Peyer's patch (tissue), 4 donors: ENCODE results near the gene RXRA. TPM values are rescaled to one million over a fixed set of nuclear protein-coding genes. Genes with fewer than 3 reads are reported as not detected.

ENCODE experiments used
- DNase-seq, 3 donors: peaks; one replicate each; pipeline ENCODE4 v3.0.0-alpha.2; 2017 to 2019
- H3K27ac ChIP-seq, 4 donors: fragments of 200-600 bp; sonication (generic); one replicate each; pipeline ENCODE4 v1.5.1; 2016 to 2019
- H3K27me3 ChIP-seq, 2 donors: fragments of 200-600 bp; sonication (generic); one replicate each; pipeline ENCODE4 v1.5.1; 2019
- H3K36me3 ChIP-seq, 3 donors: fragments of 200-600 bp; sonication (generic); one replicate each; pipeline ENCODE4 v1.5.1; 2016 to 2019
- H3K4me1 ChIP-seq, 4 donors: fragments of 200-600 bp; sonication (generic); one replicate each; pipeline ENCODE4 v1.5.1; 2016 to 2019
- H3K4me3 ChIP-seq, 4 donors: fragments of 200-600 bp; sonication (generic); 1 replicate in 3 of 4; 2 replicates in 1 of 4; pipeline ENCODE4 v1.5.1; 2016 to 2019; ENCODE audit warnings: mild to moderate bottlenecking in 1 of 4
- H3K9me3 ChIP-seq, 4 donors: fragments of 200-600 bp; sonication (generic); one replicate each; pipeline ENCODE4 v1.5.1; 2016 to 2019; ENCODE audit warnings: mild to moderate bottlenecking in 1 of 4
- POLR2A ChIP-seq, 2 donors: fragments of 450-650 bp; IDR thresholded peaks; one replicate each; pipeline ENCODE4 v1.5.1; 2017; ENCODE audit warnings: antibody characterized with exemption in 2 of 2, mild to moderate bottlenecking in 2 of 2, moderate library complexity in 2 of 2
- total RNA-seq, 4 donors: library from RNA; depleted of rRNA; stranded (reverse); fragments of >200 nt; gene quantifications; one replicate each; pipeline ENCODE4 v1.1.0, GENCODE V29; 2016
- TF ChIP-seq, protein P1 (sequence below), 6 experiments: fragments of 450-650 bp in 4 of 6; fragments of 200-600 bp in 2 of 6; sonication (generic) in 1 of 6; IDR thresholded peaks; one replicate each; pipeline ENCODE4 v1.5.1; 2017 to 2019; ENCODE audit warnings: antibody characterized with exemption in 6 of 6, mild to moderate bottlenecking in 3 of 6, moderate library complexity in 1 of 6

The RXRA gene
- total RNA-seq, 4 donors from 2014 or later, result 54.5 to 83.6 (median 65.4) TPM

- TF ChIP-seq, protein P1, sequence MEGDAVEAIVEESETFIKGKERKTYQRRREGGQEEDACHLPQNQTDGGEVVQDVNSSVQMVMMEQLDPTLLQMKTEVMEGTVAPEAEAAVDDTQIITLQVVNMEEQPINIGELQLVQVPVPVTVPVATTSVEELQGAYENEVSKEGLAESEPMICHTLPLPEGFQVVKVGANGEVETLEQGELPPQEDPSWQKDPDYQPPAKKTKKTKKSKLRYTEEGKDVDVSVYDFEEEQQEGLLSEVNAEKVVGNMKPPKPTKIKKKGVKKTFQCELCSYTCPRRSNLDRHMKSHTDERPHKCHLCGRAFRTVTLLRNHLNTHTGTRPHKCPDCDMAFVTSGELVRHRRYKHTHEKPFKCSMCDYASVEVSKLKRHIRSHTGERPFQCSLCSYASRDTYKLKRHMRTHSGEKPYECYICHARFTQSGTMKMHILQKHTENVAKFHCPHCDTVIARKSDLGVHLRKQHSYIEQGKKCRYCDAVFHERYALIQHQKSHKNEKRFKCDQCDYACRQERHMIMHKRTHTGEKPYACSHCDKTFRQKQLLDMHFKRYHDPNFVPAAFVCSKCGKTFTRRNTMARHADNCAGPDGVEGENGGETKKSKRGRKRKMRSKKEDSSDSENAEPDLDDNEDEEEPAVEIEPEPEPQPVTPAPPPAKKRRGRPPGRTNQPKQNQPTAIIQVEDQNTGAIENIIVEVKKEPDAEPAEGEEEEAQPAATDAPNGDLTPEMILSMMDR (IDR thresholded peaks at IDR 0.05), result peak in 1 of 6 experiments; percentile 6
- no peak for TF ChIP-seq POLR2A (IDR thresholded peaks at IDR 0.05)
- Histone ChIP-seq H3K4me1 (peaks cover 0 to 80% (median 13%) of the 10 kb centered on the region in 4 donors), H3K9me3 (no peaks in the 10 kb centered on the region), H3K27me3 (no peaks in the 10 kb centered on the region), H3K4me3 (peak overlapping the region in 2 of 4 donors; percentile 19 to 25), H3K36me3 (no peaks in the 10 kb centered on the region), H3K27ac (peak overlapping the region; percentile 60 to 87 (median 78))
- DNase-seq, result no peak
Observed at GRCh38 chr9:134365791-134366222, 39.6 kb downstream of the RXRA start.

GRCh38 chr9:134366223-134367031 is 40.2 kb downstream of the RXRA start:
- peak; percentile 40 to 92 (median 90) for DNase-seq
- no peaks in the 10 kb centered on the region for H3K27me3 ChIP-seq
- TF ChIP-seq, protein P1 (IDR thresholded peaks at IDR 0.05), result peak in 1 of 6 experiments; percentile 14
- TF ChIP-seq POLR2A (IDR thresholded peaks at IDR 0.05), result peak; percentile 48 to 66
- peaks cover 0 to 79% (median 13%) of the 10 kb centered on the region in 4 donors for H3K4me1 ChIP-seq
- peak overlapping the region in 2 of 4 donors; percentile 19 to 25 for H3K4me3 ChIP-seq
- H3K36me3 ChIP-seq, result no peaks in the 10 kb centered on the region
- no peaks in the 10 kb centered on the region for H3K9me3 ChIP-seq
- H3K27ac ChIP-seq, result peak overlapping the region; percentile 60 to 87 (median 78)

DNA sequence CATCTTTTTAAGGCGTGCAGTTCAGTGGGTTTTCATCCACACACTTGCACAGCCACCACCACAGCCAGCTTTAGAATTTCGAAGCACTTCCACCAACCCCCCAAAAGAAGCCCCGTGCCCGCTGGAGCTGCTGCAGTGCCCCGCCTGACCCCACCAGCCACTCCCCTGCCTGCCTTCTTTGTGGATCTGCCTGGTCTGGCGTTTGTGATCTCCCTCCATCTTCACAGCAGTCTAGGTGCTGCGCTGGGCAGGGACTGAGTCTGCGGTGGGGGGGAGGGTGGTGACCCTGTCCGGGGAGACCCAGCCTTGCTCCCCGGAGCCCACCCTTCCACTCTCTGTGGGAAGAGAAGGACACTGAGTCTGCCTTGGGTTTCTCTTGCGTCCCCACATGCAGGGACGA is 40.8 kb downstream of the RXRA start:
- H3K27ac ChIP-seq, result peak overlapping the region in 3 of 4 donors; percentile 71 to 87 (median 85)
- no peak overlapping the region for H3K4me3 ChIP-seq
- H3K27me3 ChIP-seq, result no peaks in the 10 kb centered on the region
- H3K9me3 ChIP-seq, result no peaks in the 10 kb centered on the region
- H3K4me1 ChIP-seq, result peaks cover 0 to 79% (median 13%) of the 10 kb centered on the region in 4 donors
- DNase-seq, result no peak
- no peak for TF ChIP-seq POLR2A (IDR thresholded peaks at IDR 0.05)
- TF ChIP-seq, protein P1 (IDR thresholded peaks at IDR 0.05), result no peak
- no peaks in the 10 kb centered on the region for H3K36me3 ChIP-seq

DNA sequence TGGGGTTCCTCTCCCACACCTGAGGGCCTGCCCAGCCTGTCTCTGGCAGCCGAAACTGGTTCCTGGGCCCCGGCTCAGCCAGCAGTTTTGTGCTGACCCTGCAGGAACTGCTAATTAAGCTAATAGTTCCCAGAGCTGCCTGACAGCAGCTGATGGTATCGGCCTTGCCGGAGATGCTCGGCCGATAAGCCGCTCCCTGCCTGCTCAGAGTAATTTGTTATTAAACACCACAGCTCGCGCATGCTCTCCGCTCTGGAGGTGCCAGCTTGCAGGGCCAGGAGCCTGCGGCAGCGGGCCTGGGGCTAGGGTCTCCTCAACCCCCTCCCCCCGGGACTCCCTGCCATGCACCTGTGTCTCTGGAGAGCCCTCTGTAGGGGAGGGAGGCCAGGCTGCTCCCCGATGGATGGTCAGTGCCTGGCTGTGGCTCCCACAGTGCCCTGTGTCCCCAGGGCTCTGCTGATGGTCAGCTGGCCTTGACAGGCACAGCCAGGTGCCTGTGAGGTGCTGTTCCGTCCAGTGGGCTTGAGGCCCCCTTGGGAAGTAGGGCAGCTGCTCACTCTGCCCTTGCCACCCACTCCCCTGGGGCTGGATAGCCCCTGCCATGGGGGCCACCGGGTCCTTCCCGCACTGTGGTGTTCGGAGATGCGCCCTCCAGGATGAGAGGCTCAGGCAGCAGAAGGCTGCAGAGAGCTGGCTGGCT is 41.7 kb downstream of the RXRA start:
- H3K4me1 ChIP-seq, result peaks cover 0 to 86% (median 13%) of the 10 kb centered on the region in 4 donors

GRCh38 chr9:134368571-134368970 is 42.3 kb downstream of the RXRA start:
- no peak for TF ChIP-seq POLR2A (IDR thresholded peaks at IDR 0.05)
- TF ChIP-seq, protein P1 (IDR thresholded peaks at IDR 0.05), result no peak
- Histone ChIP-seq H3K4me1 (peaks cover 0 to 91% (median 13%) of the 10 kb centered on the region in 4 donors), H3K27ac (no peak overlapping the region), H3K36me3 (no peaks in the 10 kb centered on the region), H3K4me3 (no peak overlapping the region), H3K9me3 (no peaks in the 10 kb centered on the region), H3K27me3 (no peaks in the 10 kb centered on the region)
- DNase-seq, result no peak

More for the DNA sequence above, 41.7 kb downstream of the RXRA start:
- no peaks in the 10 kb centered on the region for H3K27me3 ChIP-seq
- no peaks in the 10 kb centered on the region for H3K9me3 ChIP-seq
- H3K4me3 ChIP-seq, result no peak overlapping the region
- no peak for DNase-seq
- no peaks in the 10 kb centered on the region for H3K36me3 ChIP-seq
- no peak for TF ChIP-seq POLR2A (IDR thresholded peaks at IDR 0.05)
- TF ChIP-seq, protein P1 (IDR thresholded peaks at IDR 0.05), result no peak
- no peak overlapping the region for H3K27ac ChIP-seq
